ENCODE measurements around the gene NCOR1.

GRCh38 chr17:16019347-16019746 is 196.0 kb downstream of the NCOR1 start:
- TF ChIP-seq REST (IDR thresholded peaks at IDR 0.05; ENCODE audit: insufficient read depth in 1 of 2, low read depth in 2 of 2, low read length in 1 of 2), result no peak
- no peak for TF ChIP-seq POLR2AphosphoS5 (IDR thresholded peaks at IDR 0.05; ENCODE audit: low read depth, low read length)
- no peak for TF ChIP-seq CTCF (IDR thresholded peaks at IDR 0.05)
